ENCODE data around the gene BCL2. TPM values are rescaled to one million over a fixed set of nuclear protein-coding genes. Genes with fewer than 3 reads are reported as not detected.
A peak's percentile ranks its signal among the peaks of the same experiment; 100 is the strongest.

BCL2 gene
- total and polyA plus RNA-seq, 9 of the 15 experiments (the other 6 are each of a cell fraction or from before 2014, with no cell fraction given): 0.10 to 1.1 (median 0.65) TPM

- no peak overlapping the region for H3K4me3 ChIP-seq
- H3K27ac ChIP-seq (ENCODE audit: extremely low read depth, low read depth, low read length): no peak overlapping the region
- ChIA-PET POLR2A (no interaction called here), CTCF (ENCODE audit: low intra/inter-chr PET ratio) (no interaction called here)
- FAIRE-seq (no peak), DNase-seq (ENCODE audit: extremely low read depth in 1 of 4, low spot score in 3 of 4) (no peak), ATAC-seq (no peak)
- H3K27me3 ChIP-seq (ENCODE audit: control insufficient read depth in 2 of 2, insufficient read depth in 2 of 2, low read length in 2 of 2): peaks cover 8 to 25% of the 10 kb centered on the region in 2 experiments; a peak in 3 of 5 replicates
- no peaks in the 10 kb centered on the region for H3K9me3 ChIP-seq (replicated peaks; ENCODE audit: control insufficient read depth, insufficient read depth, low read depth, low read length)
- H3K9ac ChIP-seq (ENCODE audit: insufficient read depth in 1 of 2, low read depth in 2 of 2, low read length in 2 of 2): no peak overlapping the region
- peak; percentile 71 for TF ChIP-seq CBX8 (IDR thresholded peaks at IDR 0.05; ENCODE audit: borderline replicate concordance, extremely low read depth, low read depth, low read length, poor library complexity, severe bottlenecking)
- no peak for TF ChIP-seq SMARCE1 (IDR thresholded peaks at IDR 0.05)
- no peaks in the 10 kb centered on the region for H3K79me2 ChIP-seq (ENCODE audit: control insufficient read depth, insufficient read depth, low read length)
- no peak overlapping the region for H3K4me2 ChIP-seq (ENCODE audit: insufficient read depth, low read length)
- in situ Hi-C loops (cut with MboI) (no loop called here), intact Hi-C loops (cut with micrococcal nuclease) (no loop called here)
- H2AFZ ChIP-seq (ENCODE audit: low read depth, low read length): no peak overlapping the region
- BruUV-seq (replicated peaks): no TSS peak
- H3K4me1 ChIP-seq (replicated peaks in 1 of 2; ENCODE audit: control insufficient read depth in 2 of 2, insufficient read depth in 2 of 2, low read length in 2 of 2): no peaks in the 10 kb centered on the region; a peak in 1 of 5 replicates
- H3K36me3 ChIP-seq (ENCODE audit: control insufficient read depth, insufficient read depth, low read length): no peaks in the 10 kb centered on the region
- WGBS (ENCODE audit: insufficient coverage, low coverage, missing lambda C conversion rate): 0% methylated on average over 7 of the region's 7 CpGs
- H4K20me1 ChIP-seq (replicated peaks; ENCODE audit: control insufficient read depth, insufficient read depth, low read length): no peaks in the 10 kb centered on the region
- H3K9me1 ChIP-seq (ENCODE audit: control insufficient read depth, insufficient read depth, low read length): no peaks in the 10 kb centered on the region
Observed at GRCh38 chr18:63161032-63161760, 158.4 kb downstream of the BCL2 start.

GRCh38 chr18:63160172-63160995 lies 159.2 kb downstream of the BCL2 start:
- TF ChIP-seq ZBTB49 (CRISPR knock-in tag; IDR thresholded peaks at IDR 0.05; ENCODE audit: borderline replicate concordance) (no peak), JUNB (CRISPR knock-in tag; conservative IDR thresholded peaks at IDR 0.05) (no peak), AFF4 (CRISPR knock-in tag; IDR thresholded peaks at IDR 0.05) (no peak)
- in situ Hi-C loops (cut with MboI) (no loop called here), intact Hi-C loops (cut with micrococcal nuclease) (no loop called here)
- Histone ChIP-seq H3K4me2 (ENCODE audit: insufficient read depth, low read length) (no peak overlapping the region), H3K4me3 (no peak overlapping the region), H3K79me2 (ENCODE audit: control insufficient read depth, insufficient read depth, low read length) (no peaks in the 10 kb centered on the region), H3K9me1 (ENCODE audit: control insufficient read depth, insufficient read depth, low read length) (no peaks in the 10 kb centered on the region), H3K9ac (ENCODE audit: insufficient read depth in 1 of 2, low read depth in 2 of 2, low read length in 2 of 2) (no peak overlapping the region), H2AFZ (ENCODE audit: low read depth, low read length) (no peak overlapping the region), H3K36me3 (ENCODE audit: control insufficient read depth, insufficient read depth, low read length) (no peaks in the 10 kb centered on the region), H4K20me1 (replicated peaks; ENCODE audit: control insufficient read depth, insufficient read depth, low read length) (no peaks in the 10 kb centered on the region), H3K9me3 (replicated peaks; ENCODE audit: control insufficient read depth, insufficient read depth, low read depth, low read length) (no peaks in the 10 kb centered on the region), H3K27me3 (ENCODE audit: control insufficient read depth in 2 of 2, insufficient read depth in 2 of 2, low read length in 2 of 2) (peaks cover 8 to 33% of the 10 kb centered on the region in 2 experiments; a peak in 3 of 5 replicates), H3K27ac (ENCODE audit: extremely low read depth, low read depth, low read length) (no peak overlapping the region), H3K4me1 (replicated peaks in 1 of 2; ENCODE audit: control insufficient read depth in 2 of 2, insufficient read depth in 2 of 2, low read length in 2 of 2) (no peaks in the 10 kb centered on the region; a peak in 1 of 5 replicates)
- BruUV-seq (replicated peaks): no TSS peak
- FAIRE-seq (no peak), ATAC-seq (no peak), DNase-seq (ENCODE audit: extremely low read depth in 1 of 4, low spot score in 3 of 4) (no peak)
- 9% methylated on average over 11 of the region's 13 CpGs for WGBS (ENCODE audit: insufficient coverage, low coverage, missing lambda C conversion rate)
- ChIA-PET CTCF (ENCODE audit: low intra/inter-chr PET ratio) (no interaction called here), POLR2A (no interaction called here)

Measured in K562 (cell line).